ENCODE results near the gene JCAD. TPM values are rescaled to one million over a fixed set of nuclear protein-coding genes. Genes with fewer than 3 reads are reported as not detected.
"Not testable (repeated sequence)": the region's sequence is repeated elsewhere in the genome, so short reads cannot be mapped to it uniquely, and the experiment has no call there.

The JCAD gene
- total RNA-seq, 1 donor from 2014 or later = 27.3 TPM

DNA sequence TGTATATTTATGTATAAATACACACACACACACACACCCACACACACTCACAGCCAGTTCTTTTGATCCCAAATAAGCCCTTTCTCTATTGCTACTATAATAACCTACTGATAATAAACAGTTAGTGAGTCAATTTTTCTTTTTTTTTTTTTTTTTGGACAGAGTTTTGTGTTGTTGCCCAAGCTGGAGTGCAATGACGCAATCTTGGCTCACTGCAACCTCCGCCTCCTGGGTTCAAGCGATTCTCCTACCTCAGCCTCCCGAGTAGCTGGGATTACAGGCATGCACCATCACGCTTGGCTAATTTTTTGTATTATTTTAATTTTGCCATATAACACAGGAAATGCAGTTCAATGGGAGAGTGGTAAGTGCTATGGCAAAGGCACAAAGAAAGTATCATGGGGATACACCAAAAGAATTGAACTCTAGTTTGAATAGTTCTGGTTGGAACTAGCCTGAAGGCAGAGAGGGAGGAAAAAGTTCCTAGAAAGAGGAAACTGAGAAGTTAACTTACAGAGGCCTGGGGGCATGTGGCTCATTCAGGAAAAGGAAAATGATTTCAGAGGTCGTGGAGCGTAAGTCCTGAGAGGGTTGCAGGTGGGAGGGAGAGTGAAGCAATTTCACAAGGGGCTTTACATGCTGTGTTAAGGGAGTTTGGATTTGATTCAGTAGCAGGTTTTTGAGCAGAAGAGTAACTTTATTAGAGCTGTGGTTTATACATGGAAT, 44.4 kb upstream of the JCAD start:
- Mint-ChIP-seq H3K9me3 (ENCODE audit: unreplicated experiment) (peaks cover 1% of the 10 kb centered on the region), H3K27me3 (ENCODE audit: low read depth, unreplicated experiment) (no peaks in the 10 kb centered on the region), H3K27ac (ENCODE audit: unreplicated experiment) (no peak overlapping the region), H3K4me3 (ENCODE audit: unreplicated experiment) (no peak overlapping the region), H3K4me1 (ENCODE audit: low read depth, unreplicated experiment) (peaks cover 10% of the 10 kb centered on the region), H3K36me3 (ENCODE audit: low read depth, unreplicated experiment) (no peaks in the 10 kb centered on the region)
- no peak overlapping the region for H3K4me3 ChIP-seq (ENCODE audit: insufficient read depth, low read depth, low read length)
- H3K27me3 ChIP-seq (ENCODE audit: insufficient read depth, low read length) = no peaks in the 10 kb centered on the region
- FAIRE-seq = no peak
- no peak for DNase-seq (ENCODE audit: low read depth)
- no peak for TF ChIP-seq EZH2 (IDR thresholded peaks at IDR 0.05; ENCODE audit: insufficient read depth, low read length)
- TF ChIP-seq, protein P1, sequence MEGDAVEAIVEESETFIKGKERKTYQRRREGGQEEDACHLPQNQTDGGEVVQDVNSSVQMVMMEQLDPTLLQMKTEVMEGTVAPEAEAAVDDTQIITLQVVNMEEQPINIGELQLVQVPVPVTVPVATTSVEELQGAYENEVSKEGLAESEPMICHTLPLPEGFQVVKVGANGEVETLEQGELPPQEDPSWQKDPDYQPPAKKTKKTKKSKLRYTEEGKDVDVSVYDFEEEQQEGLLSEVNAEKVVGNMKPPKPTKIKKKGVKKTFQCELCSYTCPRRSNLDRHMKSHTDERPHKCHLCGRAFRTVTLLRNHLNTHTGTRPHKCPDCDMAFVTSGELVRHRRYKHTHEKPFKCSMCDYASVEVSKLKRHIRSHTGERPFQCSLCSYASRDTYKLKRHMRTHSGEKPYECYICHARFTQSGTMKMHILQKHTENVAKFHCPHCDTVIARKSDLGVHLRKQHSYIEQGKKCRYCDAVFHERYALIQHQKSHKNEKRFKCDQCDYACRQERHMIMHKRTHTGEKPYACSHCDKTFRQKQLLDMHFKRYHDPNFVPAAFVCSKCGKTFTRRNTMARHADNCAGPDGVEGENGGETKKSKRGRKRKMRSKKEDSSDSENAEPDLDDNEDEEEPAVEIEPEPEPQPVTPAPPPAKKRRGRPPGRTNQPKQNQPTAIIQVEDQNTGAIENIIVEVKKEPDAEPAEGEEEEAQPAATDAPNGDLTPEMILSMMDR (IDR thresholded peaks at IDR 0.05; ENCODE audit: insufficient read depth, low read depth, low read length) = no peak
- H3K9ac ChIP-seq (ENCODE audit: low read length) = no peak overlapping the region
- H3K27ac ChIP-seq (ENCODE audit: low read depth, low read length) = no peak overlapping the region
- H3K36me3 ChIP-seq (ENCODE audit: insufficient read depth, low read length) = no peaks in the 10 kb centered on the region
- peaks cover 6% of the 10 kb centered on the region for H3K4me1 ChIP-seq (ENCODE audit: insufficient read depth, low read length)
- H2AFZ ChIP-seq (ENCODE audit: low read depth, low read length) = no peak overlapping the region
- H3K9me3 ChIP-seq (ENCODE audit: insufficient read depth, low read depth, low read length) = no peaks in the 10 kb centered on the region
- H3K4me2 ChIP-seq (ENCODE audit: low read length) = no peak overlapping the region
- no peaks in the 10 kb centered on the region for H4K20me1 ChIP-seq (ENCODE audit: insufficient read depth, low read length)
- no peaks in the 10 kb centered on the region for H3K79me2 ChIP-seq (ENCODE audit: insufficient read depth, low read length)

DNA sequence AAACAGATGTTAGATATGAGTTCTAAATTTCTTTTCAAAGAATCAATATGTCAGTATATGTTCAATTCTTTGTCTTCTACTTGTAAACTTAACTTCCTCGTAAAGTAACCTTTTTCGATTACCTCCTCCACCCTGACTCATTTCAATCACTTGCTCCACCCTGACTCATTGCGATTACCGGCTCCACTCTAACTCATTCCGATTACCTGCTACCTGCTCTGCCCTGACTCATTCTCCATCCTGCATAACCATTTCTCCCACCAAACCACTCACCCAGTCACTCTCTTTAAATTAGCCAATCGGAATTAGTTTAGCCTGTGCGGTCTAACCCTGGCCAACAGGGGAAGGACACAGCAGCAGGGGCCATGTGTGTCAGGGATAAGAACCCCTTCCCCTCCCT, 40.3 kb upstream of the JCAD start:
- H3K27me3 Mint-ChIP-seq (ENCODE audit: low read depth, unreplicated experiment) = not testable (repeated sequence)
- peaks cover 21% of the 10 kb centered on the region for H3K4me1 Mint-ChIP-seq (ENCODE audit: low read depth, unreplicated experiment)

DNA sequence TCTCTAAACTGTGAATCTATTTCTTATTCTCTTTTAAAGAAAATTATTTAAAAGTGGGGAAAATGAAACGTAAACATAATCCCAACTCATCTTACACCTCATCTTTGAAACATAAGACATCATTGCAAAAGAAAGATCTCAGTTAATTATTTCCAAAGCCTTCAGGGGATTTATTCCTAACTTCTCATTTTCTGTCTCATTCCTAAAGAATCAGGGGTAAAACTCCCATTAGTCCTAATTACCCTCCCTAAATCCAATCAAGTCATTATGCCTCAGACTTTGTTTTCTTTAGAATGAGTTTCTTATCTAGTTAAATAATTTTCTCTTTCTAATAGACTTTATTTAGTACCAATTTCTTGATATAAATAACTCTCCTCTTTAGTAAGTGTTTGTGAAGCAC, 39.7 kb upstream of the JCAD start:
- Histone ChIP-seq H3K4me3 (ENCODE audit: insufficient read depth, low read depth, low read length) (no peak overlapping the region), H3K79me2 (ENCODE audit: insufficient read depth, low read length) (no peaks in the 10 kb centered on the region), H3K9ac (ENCODE audit: low read length) (no peak overlapping the region), H3K27me3 (ENCODE audit: insufficient read depth, low read length) (no peaks in the 10 kb centered on the region), H3K9me3 (ENCODE audit: insufficient read depth, low read depth, low read length) (no peaks in the 10 kb centered on the region), H4K20me1 (ENCODE audit: insufficient read depth, low read length) (no peaks in the 10 kb centered on the region), H3K36me3 (ENCODE audit: insufficient read depth, low read length) (no peaks in the 10 kb centered on the region), H3K4me2 (ENCODE audit: low read length) (peak overlapping the region; percentile 36), H2AFZ (ENCODE audit: low read depth, low read length) (no peak overlapping the region), H3K27ac (ENCODE audit: low read depth, low read length) (no peak overlapping the region), H3K4me1 (ENCODE audit: insufficient read depth, low read length) (peaks cover 6% of the 10 kb centered on the region)
- no peaks in the 10 kb centered on the region for H3K27me3 Mint-ChIP-seq (ENCODE audit: low read depth, unreplicated experiment)
- no peak overlapping the region for H3K27ac Mint-ChIP-seq (ENCODE audit: unreplicated experiment)
- no peaks in the 10 kb centered on the region for H3K36me3 Mint-ChIP-seq (ENCODE audit: low read depth, unreplicated experiment)
- TF ChIP-seq EZH2 (IDR thresholded peaks at IDR 0.05; ENCODE audit: insufficient read depth, low read length) = no peak
- TF ChIP-seq, protein P1 (IDR thresholded peaks at IDR 0.05; ENCODE audit: insufficient read depth, low read depth, low read length) = no peak
- DNase-seq (ENCODE audit: low read depth) (no peak), FAIRE-seq (no peak)
- H3K9me3 Mint-ChIP-seq (ENCODE audit: unreplicated experiment) = peaks cover 5% of the 10 kb centered on the region
- no peak overlapping the region for H3K4me3 Mint-ChIP-seq (ENCODE audit: unreplicated experiment)
- peaks cover 21% of the 10 kb centered on the region for H3K4me1 Mint-ChIP-seq (ENCODE audit: low read depth, unreplicated experiment)

More for the DNA sequence above, 40.3 kb upstream of the JCAD start:
- not testable (repeated sequence) for DNase-seq (ENCODE audit: low read depth); H3K9me3 Mint-ChIP-seq (ENCODE audit: unreplicated experiment); H3K4me2 ChIP-seq (ENCODE audit: low read length); H3K4me1 ChIP-seq (ENCODE audit: insufficient read depth, low read length); H3K36me3 Mint-ChIP-seq (ENCODE audit: low read depth, unreplicated experiment); H3K27me3 ChIP-seq (ENCODE audit: insufficient read depth, low read length); H2AFZ ChIP-seq (ENCODE audit: low read depth, low read length); H3K36me3 ChIP-seq (ENCODE audit: insufficient read depth, low read length); H3K27ac Mint-ChIP-seq (ENCODE audit: unreplicated experiment); H3K4me3 ChIP-seq (ENCODE audit: insufficient read depth, low read depth, low read length); H4K20me1 ChIP-seq (ENCODE audit: insufficient read depth, low read length); H3K9me3 ChIP-seq (ENCODE audit: insufficient read depth, low read depth, low read length); H3K27ac ChIP-seq (ENCODE audit: low read depth, low read length); H3K9ac ChIP-seq (ENCODE audit: low read length); H3K79me2 ChIP-seq (ENCODE audit: insufficient read depth, low read length); H3K4me3 Mint-ChIP-seq (ENCODE audit: unreplicated experiment)
- peak; percentile 23 for FAIRE-seq

All from astrocyte (in vitro differentiated cells and primary cell).